WTC11 (cell line): ENCODE measurements around the gene EPN3. TPM values are rescaled to one million over a fixed set of nuclear protein-coding genes. Genes with fewer than 3 reads are reported as not detected.

Source experiments
- ATAC-seq: fragments of 200-7000 bp; cut with Tn5 transposase; 2 replicates; pipeline ENCODE4 v1.10.0; 2021; ENCODE audit warnings: mild to moderate bottlenecking, moderate library complexity
- CTCF ChIA-PET: fragments of 300-600 bp; sonication (Branson Sonifier 250); formaldehyde crosslinking; loops from one replicate; lab custom pipeline; 2021; ENCODE audit warnings: antibody characterized with exemption; lab: Charles Lee
- POLR2A ChIA-PET: fragments of 350-600 bp; sonication (Branson Sonifier 250); formaldehyde crosslinking; loops from one replicate; lab custom pipeline; 2021; ENCODE audit warnings: antibody characterized with exemption; lab: Charles Lee
- DNase-seq: peaks from one replicate; pipeline ENCODE4 v3.0.0; 2021; ENCODE audit warnings: low spot score
- H3K27ac Mint-ChIP-seq: 2 replicates; pipeline ENCODE4 v1.8.0; 2021; ENCODE audit warnings: mixed read lengths
- H3K27me3 Mint-ChIP-seq: 2 replicates; pipeline ENCODE4 v1.8.0; 2021; ENCODE audit warnings: low read depth, mild to moderate bottlenecking, moderate library complexity, mixed read lengths
- H3K36me3 Mint-ChIP-seq: 2 replicates; pipeline ENCODE4 v1.8.0; 2021; ENCODE audit warnings: mixed read lengths
- H3K4me1 Mint-ChIP-seq: 2 replicates; pipeline ENCODE4 v1.8.0; 2022; ENCODE audit warnings: mixed read lengths
- H3K4me3 Mint-ChIP-seq: 2 replicates; pipeline ENCODE4 v1.8.0; 2021; ENCODE audit warnings: mild to moderate bottlenecking, moderate library complexity, mixed read lengths
- H3K9me3 Mint-ChIP-seq: 2 replicates; pipeline ENCODE4 v1.8.0; 2021; ENCODE audit warnings: mixed read lengths
- CREM ChIP-seq: sonication (generic); formaldehyde crosslinking; IDR thresholded peaks from 2 replicates; pipeline ENCODE4 v1.8.1; 2022; ENCODE audit warnings: mild to moderate bottlenecking, missing genetic modification reagents, moderate library complexity
- ETV6 ChIP-seq: sonication (generic); formaldehyde crosslinking; IDR thresholded peaks from 2 replicates; pipeline ENCODE4 v1.8.1; 2022; ENCODE audit warnings: mild to moderate bottlenecking, missing genetic modification reagents
- GTF2I ChIP-seq: fragments of 250-450 bp; sonication (Bioruptor Pico); conservative IDR thresholded peaks from 2 replicates; pipeline ENCODE4 v1.4.0; 2021; ENCODE audit warnings: mild to moderate bottlenecking
- RELA ChIP-seq: sonication (generic); formaldehyde crosslinking; IDR thresholded peaks from 2 replicates; pipeline ENCODE4 v1.8.1; 2022; ENCODE audit warnings: missing genetic modification reagents, mild to moderate bottlenecking, borderline replicate concordance
- SMAD3 ChIP-seq: sonication (generic); formaldehyde crosslinking; IDR thresholded peaks from 2 replicates; pipeline ENCODE4 v1.8.0; 2022; ENCODE audit warnings: missing genetic modification reagents, mild to moderate bottlenecking, borderline replicate concordance
- ZBTB21 ChIP-seq: sonication (generic); formaldehyde crosslinking; IDR thresholded peaks from 2 replicates; pipeline ENCODE4 v1.8.1; 2023; ENCODE audit warnings: mild to moderate bottlenecking, missing genetic modification reagents, borderline replicate concordance
- ZNF219 ChIP-seq: sonication (generic); formaldehyde crosslinking; IDR thresholded peaks from 2 replicates; pipeline ENCODE4 v1.8.0; 2023; ENCODE audit warnings: missing genetic modification reagents, mild to moderate bottlenecking, borderline replicate concordance
- ZNF671 ChIP-seq: fragments of 250-450 bp; sonication (Bioruptor Pico); IDR thresholded peaks from 2 replicates; pipeline ENCODE4 v1.8.0; 2021; ENCODE audit warnings: mild to moderate bottlenecking
- total RNA-seq: library from RNA; stranded (reverse); gene quantifications from 3 replicates; pipeline ENCODE4 v1.2.3, GENCODE V29; 2021
- TF ChIP-seq, protein P1 (sequence below): sonication (generic); formaldehyde crosslinking; conservative IDR thresholded peaks from 2 replicates; pipeline ENCODE4 v1.8.1; 2022; ENCODE audit warnings: mild to moderate bottlenecking, missing genetic modification reagents
- TF ChIP-seq, protein P2 (sequence below): sonication (generic); formaldehyde crosslinking; IDR thresholded peaks from 2 replicates; pipeline ENCODE4 v1.8.0; 2023; ENCODE audit warnings: missing genetic modification reagents, mild to moderate bottlenecking, borderline replicate concordance
- TF ChIP-seq, protein P3 (sequence below): fragments of 250-450 bp; sonication (Bioruptor Pico); IDR thresholded peaks from 2 replicates; pipeline ENCODE4 v1.9.0; 2021; ENCODE audit warnings: mild to moderate bottlenecking
- TF ChIP-seq, protein P4 (sequence below): fragments of 250-450 bp; sonication (Bioruptor Pico); IDR thresholded peaks from 2 replicates; pipeline ENCODE4 v1.8.0; 2021; ENCODE audit warnings: mild to moderate bottlenecking

Gene EPN3
- total RNA-seq, 1 experiment from 2014 or later = 8.8 TPM

DNA sequence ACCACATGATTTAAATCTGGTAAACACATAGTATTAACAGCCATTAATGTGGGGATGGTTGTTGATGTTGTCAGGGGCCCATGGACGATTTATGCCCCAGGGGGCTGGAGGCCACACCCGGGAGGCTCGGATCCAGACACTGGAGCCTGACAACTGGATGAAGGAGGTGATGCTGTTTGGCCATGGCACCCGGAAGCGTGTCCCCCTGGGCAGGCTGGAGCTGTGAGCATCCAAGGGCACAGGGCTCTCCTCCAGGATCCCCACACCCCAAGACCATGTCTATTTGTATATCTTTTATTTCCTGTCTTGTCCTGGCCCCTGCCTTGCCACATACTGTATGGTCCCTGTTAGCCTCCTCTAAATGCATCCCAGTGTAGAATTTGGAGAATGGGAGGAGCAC lies 49.3 kb upstream of the EPN3 start:
- H3K27me3 Mint-ChIP-seq = peaks cover 2% of the 10 kb centered on the region
- no peak for TF ChIP-seq CREM (CRISPR knock-in tag)
- TF ChIP-seq, all 79 proteins: peak for 0
- POLR2A ChIA-PET = no interaction called here
- DNase-seq (no peak), ATAC-seq (no peak)
- Mint-ChIP-seq H3K27ac (no peak overlapping the region), H3K36me3 (peaks cover 16% of the 10 kb centered on the region), H3K9me3 (no peaks in the 10 kb centered on the region), H3K4me3 (no peak overlapping the region), H3K4me1 (peaks cover 7% of the 10 kb centered on the region)
- CTCF ChIA-PET = interaction anchor here (0.6 to 4.7 kb wide), 12 partner anchors 12 to 368 kb away, joined by 3 to 35 read pairs (median 5); partner anchors contain the start of gene LRRC59

DNA sequence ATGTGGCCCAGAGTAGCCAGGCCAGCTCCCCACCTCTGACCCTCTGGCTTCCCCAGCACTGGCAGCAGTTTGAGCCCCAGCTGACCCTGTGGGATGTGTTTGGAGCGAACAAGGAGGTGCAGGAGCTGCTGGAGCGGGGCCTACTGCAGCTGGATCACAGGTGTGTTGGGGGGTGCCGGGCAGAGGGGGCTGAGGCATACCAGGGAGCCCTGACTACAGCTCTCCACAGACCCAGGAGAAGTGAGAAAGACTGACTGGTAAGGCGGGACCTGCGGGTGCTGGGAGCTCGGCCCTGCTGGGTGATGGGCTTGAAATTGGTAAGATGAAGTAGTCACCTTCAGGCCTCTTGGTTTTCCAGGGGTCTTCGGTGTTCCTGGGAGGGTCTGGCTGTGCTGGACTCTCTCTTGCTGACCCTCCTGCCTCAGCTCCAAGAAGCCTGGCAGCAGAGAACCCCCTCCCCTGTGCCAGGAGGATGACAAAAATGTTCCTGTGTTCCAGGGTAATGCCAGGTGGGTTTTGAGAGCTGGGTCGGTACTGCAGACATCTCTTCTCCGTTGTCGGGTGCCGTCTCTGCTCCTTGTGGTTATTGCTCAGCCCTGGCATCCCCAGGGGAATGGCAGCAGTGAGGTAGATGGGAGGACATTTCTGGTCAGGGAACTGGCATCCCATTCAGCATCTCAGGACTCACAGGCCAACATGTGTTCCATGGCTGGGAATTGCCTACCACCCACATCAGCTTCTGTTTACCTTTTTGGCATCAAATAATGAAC lies 48.0 kb upstream of the EPN3 start:
- Mint-ChIP-seq H3K27me3 (no peaks in the 10 kb centered on the region), H3K4me3 (no peak overlapping the region), H3K9me3 (no peaks in the 10 kb centered on the region), H3K36me3 (peaks cover 16% of the 10 kb centered on the region), H3K4me1 (peaks cover 3% of the 10 kb centered on the region), H3K27ac (no peak overlapping the region)
- CTCF ChIA-PET = interaction anchor here (0.6 to 4.7 kb wide), 8 partner anchors 8 to 298 kb away, joined by 3 to 35 read pairs (median 5); no protein-coding TSS in a partner anchor
- ATAC-seq (no peak), DNase-seq (no peak)
- TF ChIP-seq GTF2I (CRISPR knock-in tag) = no peak
- TF ChIP-seq, protein P1, sequence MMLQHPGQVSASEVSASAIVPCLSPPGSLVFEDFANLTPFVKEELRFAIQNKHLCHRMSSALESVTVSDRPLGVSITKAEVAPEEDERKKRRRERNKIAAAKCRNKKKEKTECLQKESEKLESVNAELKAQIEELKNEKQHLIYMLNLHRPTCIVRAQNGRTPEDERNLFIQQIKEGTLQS (CRISPR knock-in tag) = no peak
- no peak for TF ChIP-seq ZNF219 (CRISPR knock-in tag)
- POLR2A ChIA-PET = no interaction called here

DNA sequence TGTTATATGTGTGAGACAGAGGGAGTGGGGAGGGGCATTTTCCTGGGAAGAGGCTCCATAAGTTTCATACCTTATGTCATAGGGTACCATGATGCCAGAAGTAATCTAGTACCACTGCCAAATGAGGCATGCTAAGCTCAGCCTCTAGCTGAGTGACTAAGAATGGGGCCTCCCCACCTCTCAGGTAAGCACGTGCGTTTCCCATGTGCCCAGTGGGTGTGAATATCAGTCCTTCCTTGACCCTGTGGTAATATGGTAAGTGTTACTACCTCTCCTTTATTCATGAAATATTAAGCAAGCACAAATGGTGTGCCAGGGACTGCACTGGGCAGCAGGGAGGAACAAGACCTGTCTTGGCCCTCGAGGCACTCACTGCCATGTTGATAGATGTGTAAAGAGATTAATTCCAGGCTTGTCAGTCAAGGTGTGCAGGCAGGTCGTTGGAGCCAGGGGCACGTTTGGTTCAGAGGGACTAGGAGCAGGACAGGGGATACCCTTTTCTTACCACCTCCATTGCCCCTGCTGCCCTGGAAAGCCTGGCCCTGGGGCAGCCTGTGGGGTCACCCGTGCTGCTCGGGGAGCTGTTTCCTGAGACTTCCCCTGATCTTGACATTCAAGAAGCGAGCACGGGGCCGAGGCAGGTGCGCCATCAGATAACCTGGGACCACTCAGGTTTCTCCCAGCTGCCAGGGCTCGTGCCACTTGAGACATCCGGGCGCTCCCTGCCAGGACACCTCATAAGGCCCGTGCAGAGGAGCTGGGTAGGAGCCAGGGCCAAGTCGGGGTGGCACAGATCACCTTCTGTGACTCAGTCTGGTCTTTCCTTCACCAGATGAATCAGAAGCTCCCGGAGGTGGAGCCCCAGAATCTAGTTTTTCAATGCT lies 45.1 kb upstream of the EPN3 start:
- Mint-ChIP-seq H3K27me3 (no peaks in the 10 kb centered on the region), H3K36me3 (peaks cover 16% of the 10 kb centered on the region), H3K9me3 (no peaks in the 10 kb centered on the region), H3K27ac (no peak overlapping the region), H3K4me3 (no peak overlapping the region), H3K4me1 (no peaks in the 10 kb centered on the region)
- ChIA-PET CTCF (interaction anchor here (0.7 to 4.4 kb wide), 6 partner anchors 8 to 125 kb away, joined by 3 to 18 read pairs (median 4); partner anchors contain the start of gene LRRC59), POLR2A (no interaction called here)
- ATAC-seq (no peak), DNase-seq (no peak)
- TF ChIP-seq ZBTB21 (CRISPR knock-in tag) = no peak
- no peak for TF ChIP-seq SMAD3
- TF ChIP-seq, protein P2, sequence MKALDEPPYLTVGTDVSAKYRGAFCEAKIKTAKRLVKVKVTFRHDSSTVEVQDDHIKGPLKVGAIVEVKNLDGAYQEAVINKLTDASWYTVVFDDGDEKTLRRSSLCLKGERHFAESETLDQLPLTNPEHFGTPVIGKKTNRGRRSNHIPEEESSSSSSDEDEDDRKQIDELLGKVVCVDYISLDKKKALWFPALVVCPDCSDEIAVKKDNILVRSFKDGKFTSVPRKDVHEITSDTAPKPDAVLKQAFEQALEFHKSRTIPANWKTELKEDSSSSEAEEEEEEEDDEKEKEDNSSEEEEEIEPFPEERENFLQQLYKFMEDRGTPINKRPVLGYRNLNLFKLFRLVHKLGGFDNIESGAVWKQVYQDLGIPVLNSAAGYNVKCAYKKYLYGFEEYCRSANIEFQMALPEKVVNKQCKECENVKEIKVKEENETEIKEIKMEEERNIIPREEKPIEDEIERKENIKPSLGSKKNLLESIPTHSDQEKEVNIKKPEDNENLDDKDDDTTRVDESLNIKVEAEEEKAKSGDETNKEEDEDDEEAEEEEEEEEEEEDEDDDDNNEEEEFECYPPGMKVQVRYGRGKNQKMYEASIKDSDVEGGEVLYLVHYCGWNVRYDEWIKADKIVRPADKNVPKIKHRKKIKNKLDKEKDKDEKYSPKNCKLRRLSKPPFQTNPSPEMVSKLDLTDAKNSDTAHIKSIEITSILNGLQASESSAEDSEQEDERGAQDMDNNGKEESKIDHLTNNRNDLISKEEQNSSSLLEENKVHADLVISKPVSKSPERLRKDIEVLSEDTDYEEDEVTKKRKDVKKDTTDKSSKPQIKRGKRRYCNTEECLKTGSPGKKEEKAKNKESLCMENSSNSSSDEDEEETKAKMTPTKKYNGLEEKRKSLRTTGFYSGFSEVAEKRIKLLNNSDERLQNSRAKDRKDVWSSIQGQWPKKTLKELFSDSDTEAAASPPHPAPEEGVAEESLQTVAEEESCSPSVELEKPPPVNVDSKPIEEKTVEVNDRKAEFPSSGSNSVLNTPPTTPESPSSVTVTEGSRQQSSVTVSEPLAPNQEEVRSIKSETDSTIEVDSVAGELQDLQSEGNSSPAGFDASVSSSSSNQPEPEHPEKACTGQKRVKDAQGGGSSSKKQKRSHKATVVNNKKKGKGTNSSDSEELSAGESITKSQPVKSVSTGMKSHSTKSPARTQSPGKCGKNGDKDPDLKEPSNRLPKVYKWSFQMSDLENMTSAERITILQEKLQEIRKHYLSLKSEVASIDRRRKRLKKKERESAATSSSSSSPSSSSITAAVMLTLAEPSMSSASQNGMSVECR (CRISPR knock-in tag) = no peak
- TF ChIP-seq, protein P3, sequence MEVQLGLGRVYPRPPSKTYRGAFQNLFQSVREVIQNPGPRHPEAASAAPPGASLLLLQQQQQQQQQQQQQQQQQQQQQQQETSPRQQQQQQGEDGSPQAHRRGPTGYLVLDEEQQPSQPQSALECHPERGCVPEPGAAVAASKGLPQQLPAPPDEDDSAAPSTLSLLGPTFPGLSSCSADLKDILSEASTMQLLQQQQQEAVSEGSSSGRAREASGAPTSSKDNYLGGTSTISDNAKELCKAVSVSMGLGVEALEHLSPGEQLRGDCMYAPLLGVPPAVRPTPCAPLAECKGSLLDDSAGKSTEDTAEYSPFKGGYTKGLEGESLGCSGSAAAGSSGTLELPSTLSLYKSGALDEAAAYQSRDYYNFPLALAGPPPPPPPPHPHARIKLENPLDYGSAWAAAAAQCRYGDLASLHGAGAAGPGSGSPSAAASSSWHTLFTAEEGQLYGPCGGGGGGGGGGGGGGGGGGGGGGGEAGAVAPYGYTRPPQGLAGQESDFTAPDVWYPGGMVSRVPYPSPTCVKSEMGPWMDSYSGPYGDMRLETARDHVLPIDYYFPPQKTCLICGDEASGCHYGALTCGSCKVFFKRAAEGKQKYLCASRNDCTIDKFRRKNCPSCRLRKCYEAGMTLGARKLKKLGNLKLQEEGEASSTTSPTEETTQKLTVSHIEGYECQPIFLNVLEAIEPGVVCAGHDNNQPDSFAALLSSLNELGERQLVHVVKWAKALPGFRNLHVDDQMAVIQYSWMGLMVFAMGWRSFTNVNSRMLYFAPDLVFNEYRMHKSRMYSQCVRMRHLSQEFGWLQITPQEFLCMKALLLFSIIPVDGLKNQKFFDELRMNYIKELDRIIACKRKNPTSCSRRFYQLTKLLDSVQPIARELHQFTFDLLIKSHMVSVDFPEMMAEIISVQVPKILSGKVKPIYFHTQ = no peak
- TF ChIP-seq, protein P4, sequence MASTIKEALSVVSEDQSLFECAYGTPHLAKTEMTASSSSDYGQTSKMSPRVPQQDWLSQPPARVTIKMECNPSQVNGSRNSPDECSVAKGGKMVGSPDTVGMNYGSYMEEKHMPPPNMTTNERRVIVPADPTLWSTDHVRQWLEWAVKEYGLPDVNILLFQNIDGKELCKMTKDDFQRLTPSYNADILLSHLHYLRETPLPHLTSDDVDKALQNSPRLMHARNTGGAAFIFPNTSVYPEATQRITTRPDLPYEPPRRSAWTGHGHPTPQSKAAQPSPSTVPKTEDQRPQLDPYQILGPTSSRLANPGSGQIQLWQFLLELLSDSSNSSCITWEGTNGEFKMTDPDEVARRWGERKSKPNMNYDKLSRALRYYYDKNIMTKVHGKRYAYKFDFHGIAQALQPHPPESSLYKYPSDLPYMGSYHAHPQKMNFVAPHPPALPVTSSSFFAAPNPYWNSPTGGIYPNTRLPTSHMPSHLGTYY (CRISPR knock-in tag) = no peak
- no peak for TF ChIP-seq RELA (CRISPR knock-in tag)
- TF ChIP-seq ZNF671 (CRISPR knock-in tag) = no peak
- TF ChIP-seq ETV6 (CRISPR knock-in tag) = no peak
